MV-4-11 (cell line): Measurements from ENCODE around the gene BEGAIN.

ENCODE experiments used
- DNase-seq: peaks from one replicate; lab custom pipeline; 2025; lab: John Stamatoyannopoulos, UW

The BEGAIN gene

GRCh38 chr14:100536721-100537445, 50.3 kb downstream of the BEGAIN start:
- DNase-seq = no peak

GRCh38 chr14:100536121-100536510, 51.1 kb downstream of the BEGAIN start:
- DNase-seq = no peak

GRCh38 chr14:100535287-100536120, 51.7 kb downstream of the BEGAIN start:
- no peak for DNase-seq

- peak; percentile 25 for DNase-seq
These were observed 52.5 kb downstream of the BEGAIN start for GRCh38 chr14:100534528-100535286.

GRCh38 chr14:100533656-100534485, 53.3 kb downstream of the BEGAIN start:
- peak; percentile 33 for DNase-seq

- DNase-seq = peak; percentile 90
These were observed 54.1 kb downstream of the BEGAIN start for GRCh38 chr14:100532906-100533655.

GRCh38 chr14:100532154-100532861, 54.9 kb downstream of the BEGAIN start:
- DNase-seq = peak; percentile 6

- no peak for DNase-seq
These were observed 55.8 kb downstream of the BEGAIN start for GRCh38 chr14:100531152-100532121.

GRCh38 chr14:100530270-100531072, 56.7 kb downstream of the BEGAIN start:
- DNase-seq = no peak

- DNase-seq = no peak
These were observed 57.6 kb downstream of the BEGAIN start for GRCh38 chr14:100529561-100530031.

- DNase-seq = no peak
These were observed 58.2 kb downstream of the BEGAIN start for GRCh38 chr14:100528962-100529560.

- DNase-seq = no peak
These were observed 60.6 kb downstream of the BEGAIN start for GRCh38 chr14:100526632-100527031.

GRCh38 chr14:100526057-100526456, 61.2 kb downstream of the BEGAIN start:
- no peak for DNase-seq

GRCh38 chr14:100525615-100526014, 61.6 kb downstream of the BEGAIN start:
- no peak for DNase-seq

- no peak for DNase-seq
These were observed 62.3 kb downstream of the BEGAIN start for GRCh38 chr14:100524933-100525243.

GRCh38 chr14:100524233-100524932, 62.8 kb downstream of the BEGAIN start:
- DNase-seq = no peak

- DNase-seq = no peak
These were observed 63.4 kb downstream of the BEGAIN start for GRCh38 chr14:100523843-100524169.
